NCI-H748 treated with DMSO at 0.1 percent for 48 hours (cell line): Measurements from ENCODE around the gene VPS26B.
"Not testable (repeated sequence)": the region's sequence is repeated elsewhere in the genome, so short reads cannot be mapped to it uniquely, and the experiment has no call there.

Experiments used
- DNase-seq: peaks from one replicate; lab custom pipeline; 2025; lab: John Stamatoyannopoulos, UW

The VPS26B gene

DNA sequence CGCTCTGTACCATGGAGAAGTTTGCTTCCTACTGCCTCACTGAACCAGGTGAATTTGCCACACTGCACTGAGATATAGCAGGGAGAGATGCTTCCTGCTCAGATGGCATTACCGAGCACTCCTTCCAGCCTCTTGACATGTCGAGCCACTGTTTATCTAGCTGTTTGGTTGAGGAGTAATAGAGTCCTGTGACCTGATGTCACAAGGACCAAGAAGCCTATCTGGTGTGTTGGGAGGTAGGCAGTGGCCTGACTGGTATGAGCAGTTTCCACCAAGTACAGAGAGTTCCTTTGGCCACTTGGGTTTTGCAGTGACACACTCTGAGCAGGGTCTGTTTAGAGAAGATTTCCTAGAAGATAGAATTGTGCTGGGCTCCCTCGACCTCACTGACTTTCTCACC, 34.1 kb downstream of the VPS26B start:
- DNase-seq: no peak

DNA sequence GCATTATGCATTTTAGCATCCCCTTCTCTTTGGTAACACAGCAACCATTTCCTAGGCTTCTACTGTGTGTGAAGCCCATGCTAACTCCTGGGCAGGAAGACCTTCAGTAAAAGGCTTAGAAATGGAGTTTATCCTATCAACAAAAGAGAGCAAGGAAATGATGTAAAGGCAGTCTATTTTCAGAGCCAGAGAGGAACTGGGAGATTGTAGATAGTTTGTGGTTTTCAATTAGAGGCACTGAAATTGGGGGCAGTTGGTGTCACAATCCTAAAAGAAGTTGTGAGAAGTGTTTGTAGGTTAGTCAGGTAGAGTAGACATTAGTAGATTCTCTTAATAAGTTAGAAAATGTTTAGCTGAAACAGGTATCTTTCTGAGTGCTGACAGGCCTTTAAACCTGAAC, 36.0 kb downstream of the VPS26B start:
- DNase-seq: no peak

DNA sequence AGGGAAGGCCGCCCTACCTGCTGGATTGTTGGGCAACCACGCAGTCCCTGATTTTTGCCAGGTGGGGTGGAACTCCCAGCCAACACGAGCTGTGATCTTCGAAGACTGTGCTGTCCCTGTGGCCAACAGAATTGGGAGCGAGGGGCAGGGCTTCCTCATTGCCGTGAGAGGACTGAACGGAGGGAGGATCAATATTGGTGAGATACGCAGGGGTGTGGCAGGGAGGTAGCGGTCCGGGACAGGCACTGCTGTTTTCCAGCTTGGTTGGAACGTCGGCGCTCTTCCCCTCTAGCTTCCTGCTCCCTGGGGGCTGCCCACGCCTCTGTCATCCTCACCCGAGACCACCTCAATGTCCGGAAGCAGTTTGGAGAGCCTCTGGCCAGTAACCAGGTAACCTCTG, 36.5 kb downstream of the VPS26B start:
- DNase-seq: no peak

DNA sequence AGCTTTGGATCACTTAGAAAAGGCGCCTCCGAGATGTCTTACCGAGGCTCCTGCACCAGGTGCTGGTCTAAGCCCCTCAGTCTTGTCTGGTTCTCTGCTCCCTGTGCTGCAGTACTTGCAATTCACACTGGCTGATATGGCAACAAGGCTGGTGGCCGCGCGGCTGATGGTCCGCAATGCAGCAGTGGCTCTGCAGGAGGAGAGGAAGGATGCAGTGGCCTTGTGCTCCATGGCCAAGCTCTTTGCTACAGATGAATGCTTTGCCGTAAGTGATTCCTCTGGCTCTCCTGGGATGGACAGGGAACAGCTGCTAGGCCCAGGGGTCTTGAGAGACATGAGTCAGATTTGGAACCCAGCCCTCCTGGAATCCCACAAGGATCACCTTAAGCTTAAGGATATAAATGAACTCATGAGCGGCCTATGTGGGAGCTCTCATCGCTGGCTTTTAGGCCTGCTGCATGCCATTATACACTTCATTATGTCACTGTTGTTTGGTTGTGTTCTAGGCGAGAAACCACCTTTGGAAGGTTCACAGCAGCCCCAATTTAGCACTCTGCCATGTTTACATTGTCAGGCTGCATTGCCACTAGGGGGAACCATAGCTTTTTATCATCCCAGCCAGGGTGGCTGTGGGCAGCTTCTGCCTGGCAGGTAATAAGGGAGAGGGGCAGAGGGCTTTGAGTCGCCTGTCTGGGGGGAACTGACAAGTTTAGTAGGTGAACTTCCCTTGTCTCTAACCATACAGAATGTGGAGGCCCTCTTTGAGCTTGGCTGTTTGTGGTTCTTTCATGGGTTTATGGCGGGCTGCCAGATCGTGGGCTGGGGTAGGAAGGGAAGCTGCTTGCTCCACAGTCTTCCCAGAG, 37.4 kb downstream of the VPS26B start:
- DNase-seq: no peak

DNA sequence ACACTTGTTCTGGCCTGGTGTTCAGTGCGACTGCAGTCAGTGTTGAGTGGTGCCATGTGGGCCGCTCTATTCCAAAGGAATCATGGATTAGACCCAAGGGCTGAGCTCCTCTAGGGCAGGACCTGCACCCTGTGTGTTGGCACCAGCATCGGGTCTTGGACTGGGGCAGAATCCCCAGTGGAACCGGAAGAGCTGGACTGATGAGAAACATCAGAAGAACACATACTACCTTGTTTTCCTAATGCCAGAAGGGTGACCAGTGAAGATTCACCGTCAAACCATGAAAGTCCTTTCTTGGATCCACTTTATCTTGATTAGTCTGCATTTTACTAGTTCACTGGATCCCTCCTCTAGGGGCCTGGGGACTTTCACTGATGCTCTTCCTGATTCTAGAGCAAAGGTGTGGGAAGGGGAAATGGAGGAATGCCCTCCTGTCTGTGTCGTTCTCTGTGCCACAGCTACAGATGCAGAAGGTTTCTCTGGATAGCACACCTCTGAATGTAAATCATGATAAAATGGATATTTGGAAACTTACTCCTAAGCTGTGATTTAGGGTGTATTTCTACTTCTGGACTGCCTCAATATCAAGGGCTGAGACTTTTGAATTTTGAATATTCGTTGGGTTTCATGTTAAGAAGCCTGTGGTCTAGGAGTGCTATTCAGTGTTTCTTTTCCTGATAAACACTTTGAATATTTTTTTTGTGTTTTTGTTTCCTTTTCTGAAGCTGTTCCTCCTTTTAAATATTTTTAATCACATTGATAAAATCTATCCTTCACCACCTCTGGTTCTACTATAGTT, 40.7 kb downstream of the VPS26B start:
- no peak for DNase-seq

DNA sequence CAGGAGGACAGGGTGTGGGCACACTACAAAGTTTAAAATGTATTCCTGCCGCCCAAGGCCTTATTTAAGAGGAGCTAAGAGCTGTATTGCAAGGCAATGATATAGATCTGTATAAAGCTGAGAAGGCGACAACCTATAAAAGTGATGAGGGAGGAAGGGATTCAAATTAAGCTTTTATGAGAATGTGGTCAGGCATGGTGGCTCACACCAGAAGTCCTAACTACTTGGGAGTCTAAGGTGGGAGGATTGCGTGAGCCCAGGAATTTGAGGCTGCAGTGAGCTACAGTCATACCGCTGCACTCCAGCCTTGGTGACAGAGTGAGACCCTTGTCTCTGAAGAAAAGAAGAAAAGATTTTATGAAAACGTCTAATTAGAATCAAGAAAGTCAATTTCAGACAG, 42.0 kb downstream of the VPS26B start:
- no peak for DNase-seq

DNA sequence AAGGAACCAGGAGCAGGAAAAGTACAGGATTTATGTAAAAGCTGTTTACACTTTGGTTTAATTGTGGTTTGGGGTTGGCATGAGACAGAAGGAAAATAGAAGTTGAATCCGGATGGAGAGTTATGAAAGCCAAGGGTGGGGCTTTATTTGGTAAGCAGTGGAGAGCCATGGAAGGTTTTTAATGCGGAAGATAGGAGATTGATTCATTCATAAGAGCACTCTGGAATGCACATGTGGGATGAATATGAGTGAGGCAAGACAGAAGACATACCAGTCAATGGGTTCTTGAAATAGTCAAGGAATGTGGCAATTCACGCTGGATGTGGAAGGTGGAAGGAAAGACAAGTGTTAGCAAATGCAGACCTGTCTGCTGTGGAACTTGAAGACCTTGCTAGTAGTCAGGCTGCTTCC, 42.4 kb downstream of the VPS26B start:
- no peak for DNase-seq

DNA sequence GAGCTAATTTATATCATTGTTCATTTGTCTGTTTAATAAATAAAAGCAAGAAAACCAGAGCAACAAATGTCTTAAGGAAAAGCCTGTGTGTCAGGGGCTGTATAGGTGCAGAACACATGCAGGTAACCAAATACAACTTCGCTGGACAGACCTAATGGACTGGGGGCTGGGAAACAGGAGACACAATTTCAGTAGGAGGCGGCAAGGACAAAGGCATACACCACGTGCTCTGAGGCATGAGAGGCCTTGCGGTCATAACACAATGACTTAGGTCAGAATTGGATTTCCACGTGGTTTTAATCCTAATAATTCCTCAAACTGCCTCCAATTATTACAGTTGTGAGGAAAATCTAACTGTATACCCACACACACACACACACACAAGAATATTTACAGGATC, 43.0 kb downstream of the VPS26B start:
- DNase-seq: no peak

DNA sequence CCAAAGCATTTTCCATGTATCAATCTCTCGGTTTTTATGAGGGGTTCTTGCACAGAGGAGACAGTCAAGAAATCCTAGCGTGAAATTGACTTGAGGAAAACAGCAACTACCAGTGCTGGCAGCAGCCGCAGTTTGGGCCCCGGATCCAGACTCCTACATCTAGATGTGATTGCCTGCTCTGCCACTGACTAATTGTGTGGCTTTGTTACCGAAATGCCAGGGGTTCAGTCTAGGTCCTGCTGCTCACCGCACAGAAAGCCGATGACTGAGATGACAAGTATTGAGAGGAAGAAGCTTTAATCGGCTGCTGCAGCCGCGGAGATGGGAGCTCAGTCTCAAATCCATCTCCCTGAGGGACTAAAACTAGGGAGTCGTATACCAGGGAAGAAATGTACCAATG, 43.5 kb downstream of the VPS26B start:
- DNase-seq: no peak

DNA sequence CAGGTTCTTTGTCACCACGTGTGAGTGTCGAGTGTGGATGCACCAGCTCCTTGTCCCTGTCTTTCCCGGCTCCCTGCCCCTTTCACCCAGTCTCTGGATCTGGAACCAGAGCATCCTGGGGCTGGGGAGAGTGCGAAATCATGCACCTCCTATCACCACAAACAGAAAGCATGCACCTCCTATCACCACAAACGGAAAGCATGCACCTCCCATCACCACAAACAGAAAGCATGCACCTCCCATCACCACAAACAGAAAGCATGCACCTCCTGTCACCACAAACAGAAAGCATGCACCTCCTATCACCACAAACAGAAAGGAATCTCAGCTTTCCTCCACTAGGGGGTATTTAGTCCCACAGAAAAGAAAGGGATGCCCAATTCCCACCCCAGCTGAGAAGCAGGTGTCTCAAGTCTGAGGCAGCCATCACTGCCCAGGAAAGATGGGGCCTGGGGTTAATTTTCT, 45.8 kb downstream of the VPS26B start:
- no peak for DNase-seq

DNA sequence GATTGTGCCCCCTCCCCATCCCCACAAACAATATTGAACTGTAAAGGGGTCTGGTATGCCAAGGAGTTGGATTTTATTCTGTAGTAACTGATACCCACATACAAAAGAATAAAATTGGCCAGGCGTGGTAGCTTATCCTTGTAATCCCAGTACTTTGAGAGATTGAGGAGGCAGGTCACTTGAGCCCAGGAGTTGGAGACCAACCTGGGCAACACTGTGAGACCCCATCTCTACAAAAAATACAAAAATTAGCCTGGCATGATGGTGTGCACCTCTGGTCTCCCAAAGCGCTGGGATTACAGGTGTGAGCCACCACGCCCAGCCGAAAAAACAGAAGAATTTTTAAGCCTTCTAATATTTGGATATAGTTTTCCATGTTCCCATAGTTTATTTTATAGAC, 47.5 kb downstream of the VPS26B start:
- no peak for DNase-seq

DNA sequence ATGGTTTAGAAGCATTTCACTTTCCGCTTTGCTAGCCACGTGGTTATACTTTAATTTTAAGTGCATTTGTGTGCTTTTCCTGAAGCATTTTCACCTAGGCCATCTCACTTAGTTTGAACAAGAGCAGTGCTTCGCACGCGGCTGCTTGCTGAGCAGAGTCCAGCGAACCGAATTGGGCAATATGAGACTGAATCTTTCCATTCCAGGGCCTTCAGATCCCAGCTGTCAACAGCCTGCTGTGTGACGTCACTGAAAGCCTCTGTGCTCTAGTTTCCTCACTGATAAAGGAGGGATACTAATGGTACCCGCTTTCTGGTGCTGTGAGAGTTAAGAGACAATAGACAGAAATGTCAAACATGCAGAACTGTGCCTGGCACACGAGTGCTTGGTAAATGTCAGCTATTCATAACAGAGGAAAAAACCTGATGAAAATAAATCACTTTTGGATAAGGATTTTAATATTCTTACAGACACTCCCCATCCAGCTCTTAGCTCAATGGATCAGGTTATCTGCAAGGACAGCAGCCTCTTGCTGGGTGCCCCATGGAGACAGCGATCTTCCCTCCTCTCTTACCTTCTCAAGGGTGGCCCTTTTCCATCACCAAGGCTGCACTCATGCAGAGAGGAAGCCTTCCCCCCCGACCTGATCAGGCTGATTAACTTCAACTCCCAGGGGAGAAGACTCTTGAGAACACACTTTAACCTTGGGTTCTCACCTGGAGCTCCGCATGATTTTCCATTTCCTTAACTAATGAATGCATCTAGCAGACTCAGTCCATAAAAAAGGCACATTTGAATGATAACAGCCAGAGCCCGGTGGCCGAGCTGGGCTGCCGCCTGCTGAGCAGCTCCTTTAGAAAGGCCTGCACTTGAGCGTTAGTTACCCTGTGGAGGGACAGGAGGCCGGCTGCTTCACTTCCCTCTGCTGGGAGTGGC, 48.2 kb downstream of the VPS26B start:
- no peak for DNase-seq

DNA sequence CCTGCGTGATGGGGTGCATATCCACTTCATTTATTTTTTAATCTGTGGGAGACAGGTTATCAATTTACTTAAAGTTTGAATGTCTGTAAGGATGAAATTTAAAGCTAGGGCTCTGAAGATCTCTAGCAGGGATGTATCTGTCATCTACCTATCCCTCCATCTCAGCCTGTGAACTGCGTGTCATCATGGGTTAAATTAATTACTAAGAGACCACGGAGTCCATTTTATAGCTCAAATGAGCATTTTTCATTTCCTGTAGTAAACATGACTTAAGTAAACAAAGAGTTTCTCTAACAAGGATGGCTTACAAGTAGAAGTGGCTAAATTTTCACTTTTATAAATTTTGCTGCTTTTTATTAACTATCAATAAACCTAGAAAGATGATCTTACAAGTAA, 48.8 kb downstream of the VPS26B start:
- no peak for DNase-seq

DNA sequence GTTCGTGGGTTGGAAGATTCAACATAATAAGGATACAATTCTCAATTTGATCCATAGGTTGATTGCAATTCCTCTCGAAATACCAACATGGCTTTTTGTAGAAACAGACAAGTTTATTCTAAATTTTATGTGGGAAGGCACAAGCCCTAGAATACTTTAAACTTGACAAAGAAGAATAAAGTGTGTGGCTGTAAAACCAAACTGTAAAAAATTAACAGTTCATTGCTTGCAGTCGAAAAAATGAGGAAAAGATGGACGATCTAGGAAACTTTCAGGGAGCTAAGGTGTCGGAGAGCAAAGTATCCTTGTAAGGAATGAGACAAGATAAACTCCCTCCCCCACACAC, 50.7 kb downstream of the VPS26B start:
- DNase-seq: no peak

DNA sequence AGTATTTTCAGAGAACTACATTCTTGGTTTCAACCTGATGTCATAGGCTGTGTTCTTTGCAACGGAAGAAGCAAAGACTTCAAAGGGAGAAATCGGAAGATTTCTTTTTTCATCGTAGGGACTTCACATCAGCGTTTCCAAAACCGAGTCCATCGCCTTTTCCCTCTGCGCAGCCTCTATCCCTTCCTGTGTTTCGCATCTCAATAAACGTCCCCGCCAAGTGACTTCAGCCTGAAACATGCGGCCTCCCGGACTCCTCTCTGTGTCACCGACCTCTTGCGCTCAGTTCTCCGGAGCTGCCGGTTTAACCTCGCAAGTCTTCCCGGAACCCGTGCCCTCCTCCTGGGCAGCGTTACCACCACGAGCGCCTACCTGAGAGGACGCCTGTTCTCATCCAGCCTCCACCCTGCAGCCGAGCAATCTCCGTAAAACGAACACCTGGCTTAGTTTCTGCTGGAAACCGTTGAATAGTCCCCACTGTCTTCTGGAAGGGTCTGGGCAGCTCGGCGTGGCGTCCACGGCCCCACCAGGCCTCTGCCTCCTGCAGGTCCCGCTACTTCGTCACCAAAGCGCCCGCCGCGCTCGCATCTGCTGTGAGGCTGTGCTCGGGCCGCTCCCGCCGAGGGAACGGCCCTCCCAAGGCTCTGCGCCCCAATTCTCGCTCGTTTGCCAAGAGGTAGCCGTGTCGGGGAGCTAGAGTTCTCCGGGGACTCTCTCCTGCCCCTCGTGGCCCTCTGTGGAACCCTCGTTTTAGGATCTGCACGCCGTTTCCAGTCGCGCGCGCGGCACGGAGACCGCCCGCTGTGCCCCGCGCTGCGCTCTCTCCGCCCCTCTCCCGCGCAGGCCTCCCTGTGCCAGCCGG, 51.3 kb downstream of the VPS26B start, which contains the start of gene GLB1L3:
TSS of gene GLB1L3 (plus strand) at position 846 of the 862 bp plus-strand sequence. CDS start 362 bp downstream, outside the sequence.
- no peak for DNase-seq

DNA sequence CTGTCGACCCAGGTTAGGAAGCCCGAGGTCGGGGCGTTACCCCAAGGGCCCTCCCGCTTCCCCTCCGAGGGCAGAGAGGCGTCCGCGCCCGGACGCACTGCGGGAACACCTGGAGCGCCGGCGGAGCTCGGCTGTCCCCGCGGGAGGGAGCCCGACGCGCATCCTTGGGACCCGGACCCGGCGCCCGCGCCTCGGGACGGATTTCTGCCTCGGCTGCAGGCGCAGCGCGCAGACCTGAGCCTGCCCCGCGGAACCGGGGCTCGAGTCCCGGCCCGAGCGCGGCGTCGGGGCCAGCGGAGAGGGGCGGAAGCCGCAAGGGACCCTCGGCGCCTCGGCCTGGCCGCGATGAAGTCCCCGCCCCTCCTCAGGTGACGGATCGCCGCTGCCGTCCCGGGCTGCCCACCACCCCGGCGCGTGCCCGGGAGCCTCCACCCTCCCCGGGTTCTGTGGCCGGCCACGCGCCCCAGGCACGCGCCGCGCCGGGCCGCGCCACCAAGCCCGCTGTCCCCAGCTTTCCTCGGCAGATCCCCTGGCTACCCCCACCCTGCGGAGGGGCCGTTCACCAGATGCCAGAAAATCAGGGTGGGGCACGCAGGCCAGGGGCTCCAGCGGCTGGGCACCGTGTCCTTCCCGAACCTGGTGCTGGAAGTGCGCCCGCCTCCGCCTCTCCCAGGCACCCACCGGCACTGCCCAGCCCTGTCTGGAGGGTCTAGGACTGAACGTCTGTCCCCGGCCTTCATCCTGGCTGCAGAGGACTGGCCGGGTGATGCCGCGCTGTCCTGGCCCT, 52.1 kb downstream of the VPS26B start:
- DNase-seq: no peak

DNA sequence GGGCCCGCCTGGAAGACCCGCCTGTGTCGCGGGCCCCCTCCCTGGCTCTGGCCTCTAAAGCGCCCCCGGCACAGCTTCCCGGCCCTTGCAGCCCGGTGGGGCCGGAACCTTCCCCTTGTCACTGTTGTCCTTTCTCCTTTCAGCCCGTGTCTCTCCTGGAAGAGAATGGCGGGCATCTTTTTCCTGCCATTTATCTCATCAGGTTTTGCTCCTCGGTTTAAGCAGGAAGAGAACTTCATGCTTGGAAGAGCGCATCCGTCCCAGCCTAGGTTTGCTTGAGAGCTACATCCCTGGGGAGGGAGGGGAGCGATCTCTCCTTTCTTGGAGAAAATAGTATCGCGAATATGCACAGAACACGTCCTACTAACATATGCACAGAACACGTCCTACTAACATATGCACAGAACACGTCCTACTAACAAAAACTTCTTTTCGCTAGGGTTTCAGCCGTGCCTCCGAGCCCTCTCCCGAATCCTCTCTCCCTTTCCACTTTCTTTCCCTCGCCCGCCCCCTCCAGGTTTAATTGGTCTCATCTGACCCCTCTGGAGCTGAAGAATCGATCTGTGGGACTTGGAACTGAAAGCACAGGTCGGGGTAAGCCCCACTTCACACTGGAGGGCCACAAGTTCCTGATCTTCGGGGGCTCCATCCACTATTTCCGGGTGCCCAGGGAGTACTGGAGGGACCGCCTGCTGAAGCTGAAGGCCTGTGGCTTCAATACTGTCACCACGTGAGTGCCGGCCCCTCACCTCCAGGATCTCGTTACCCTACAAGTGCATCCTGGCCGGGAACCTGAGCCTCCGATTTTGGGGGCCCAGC, 52.9 kb downstream of the VPS26B start:
- no peak for DNase-seq

DNA sequence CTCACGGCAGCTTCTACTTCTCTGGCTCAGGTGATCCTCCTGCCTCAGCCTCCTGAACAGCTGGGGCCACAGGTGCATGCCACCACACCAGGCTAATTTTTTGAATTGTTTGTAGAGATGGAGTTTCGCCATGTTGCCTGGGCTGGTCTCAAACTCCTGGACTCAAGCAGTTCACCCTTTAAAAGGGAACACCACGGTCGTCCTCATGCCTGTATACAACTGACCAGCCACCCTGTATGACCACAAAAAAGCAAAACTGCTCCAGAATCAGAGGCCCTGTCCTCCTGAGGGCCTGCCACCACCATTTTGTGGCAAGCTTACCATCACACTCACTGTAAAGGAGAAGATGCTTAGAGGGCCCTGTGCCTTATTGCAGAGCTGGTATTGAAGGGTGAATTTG, 53.9 kb downstream of the VPS26B start:
- DNase-seq: no peak

DNA sequence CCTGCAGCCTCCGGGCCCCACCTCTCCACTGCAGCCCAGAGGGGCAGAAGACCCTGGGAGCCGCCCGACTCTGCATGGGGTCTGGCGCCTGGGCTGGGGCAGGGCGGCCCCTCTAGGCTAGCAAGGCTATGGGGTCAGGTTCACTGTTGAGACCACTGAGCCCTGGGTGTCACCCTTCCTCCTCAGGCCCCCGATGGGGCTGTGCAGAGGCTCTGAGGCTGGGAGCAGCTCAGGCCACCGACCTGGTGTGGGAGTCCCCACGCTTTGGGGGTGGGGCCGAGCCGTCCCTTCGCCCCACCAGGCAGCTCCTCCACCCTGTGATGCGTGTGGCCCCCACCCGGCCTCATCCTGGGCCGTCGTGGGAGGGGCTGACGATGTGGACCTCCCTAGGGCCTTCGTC, 57.2 kb downstream of the VPS26B start:
- not testable (repeated sequence) for DNase-seq
